Measurements from ENCODE around the gene BMP6. TPM values are rescaled to one million over a fixed set of nuclear protein-coding genes. Genes with fewer than 3 reads are reported as not detected.

BMP6 gene
- total and polyA plus RNA-seq, 2 of the 8 experiments (the other 6 are each of a cell fraction or from before 2014, with no cell fraction given) = 2.0 to 2.1 TPM

DNA sequence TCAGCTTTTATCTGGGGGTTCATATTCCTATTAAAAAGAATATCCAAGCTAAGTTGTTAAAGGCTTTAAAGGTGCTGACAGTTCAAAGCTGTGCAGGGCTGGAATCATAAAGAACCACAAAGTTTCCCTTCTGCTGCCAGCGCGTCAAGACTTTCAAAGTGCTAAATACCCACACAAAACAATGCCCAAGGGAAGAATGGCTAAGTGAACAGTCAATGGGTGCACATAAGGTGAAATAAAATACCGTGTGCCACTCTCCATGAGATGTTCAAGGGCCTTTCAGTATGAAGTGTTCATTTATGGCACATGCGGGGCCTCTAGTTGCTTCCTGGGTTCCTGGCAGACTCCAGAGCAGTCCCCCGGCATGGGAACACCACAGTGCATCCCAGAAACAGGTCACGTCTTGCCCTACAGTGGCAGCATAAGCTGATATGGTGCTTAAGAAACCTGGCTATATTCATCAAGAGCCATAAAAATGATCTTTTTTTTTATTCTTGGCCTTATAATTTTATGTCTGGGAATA lies 170.6 kb downstream of the BMP6 start:
- H2BK12ac ChIP-seq (ENCODE audit: low read depth, low read length) = no peak overlapping the region
- CTCF ChIA-PET (ENCODE audit: partially characterized antibody) = interaction anchor here (1.0 to 1.2 kb wide), 2 partner anchors 163 to 223 kb away, joined by 3 read pairs; no protein-coding TSS in a partner anchor
- H4K20me1 ChIP-seq (replicated peaks in 1 of 2; ENCODE audit: control insufficient read depth in 1 of 2, insufficient read depth in 2 of 2, low read length in 2 of 2) = peaks cover 5 to 9% of the 10 kb centered on the region in 2 experiments
- no peak overlapping the region for H2AK5ac ChIP-seq (ENCODE audit: low read depth, low read length)
- no peak overlapping the region for H3K27ac ChIP-seq (ENCODE audit: low read depth, low read length)
- no peaks in the 10 kb centered on the region; the same call in 1 of the 2 replicates for H3K79me1 ChIP-seq (ENCODE audit: low read depth, low read length)
- no peaks in the 10 kb centered on the region for H3K79me2 ChIP-seq (ENCODE audit: control insufficient read depth in 1 of 2, insufficient read depth in 2 of 2, low read length in 2 of 2)
- no peaks in the 10 kb centered on the region for H3K27me3 ChIP-seq (replicated peaks in 1 of 4; ENCODE audit: control insufficient read depth in 3 of 4, extremely low read depth in 1 of 4, insufficient read depth in 3 of 4, low read length in 3 of 4)
- H2BK120ac ChIP-seq (replicated peaks; ENCODE audit: low read depth, low read length) = no peak overlapping the region
- H3K9ac ChIP-seq (replicated peaks in 1 of 4; ENCODE audit: extremely low read depth in 1 of 4, low read depth in 3 of 4, low read length in 3 of 4) = no peak overlapping the region
- H3K18ac ChIP-seq (ENCODE audit: extremely low read depth, low read length) = no peak overlapping the region
- no peak overlapping the region for H2BK20ac ChIP-seq (ENCODE audit: low read length)
- no peak overlapping the region for H2BK15ac ChIP-seq (ENCODE audit: low read length)
- H4K8ac ChIP-seq (ENCODE audit: extremely low read depth, insufficient read depth, low read length) = no peak overlapping the region
- no peaks in the 10 kb centered on the region for H3K4me1 ChIP-seq (replicated peaks in 1 of 4; ENCODE audit: control insufficient read depth in 3 of 4, insufficient read depth in 4 of 4, low read length in 3 of 4)
- no peak overlapping the region for H3K4me2 ChIP-seq (ENCODE audit: insufficient read depth in 1 of 2, low read depth in 2 of 2, low read length in 2 of 2)
- no peak overlapping the region for H3K4me3 ChIP-seq (ENCODE audit: extremely low read depth in 1 of 4, insufficient read depth in 2 of 4, low read depth in 3 of 4, low read length in 4 of 4)
- WGBS, 2 experiments (ENCODE audit: extremely low coverage in 1 of 2, insufficient coverage in 1 of 2, insufficient read length in 1 of 2, insufficient replicate concordance in 2 of 2, low coverage in 1 of 2, low lambda C conversion rate in 2 of 2, missing lambda C conversion rate in 1 of 2) = 97% methylated on average over 6 of the region's 6 CpGs; no CpG with 5 or more reads in 1 of the 2 experiments
- no peaks in the 10 kb centered on the region for H3K23me2 ChIP-seq (ENCODE audit: low read depth, low read length)
- H3K36me3 ChIP-seq (ENCODE audit: control insufficient read depth in 2 of 4, insufficient read depth in 4 of 4, low read length in 3 of 4) = peaks cover 43 to 81% (median 74%) of the 10 kb centered on the region in 4 experiments
- H4K5ac ChIP-seq (ENCODE audit: insufficient read length, low read depth, low read length) = no peak overlapping the region
- no peak for DNase-seq (ENCODE audit: low read depth in 1 of 2, low spot score in 2 of 2)
- no peak overlapping the region for H3K56ac ChIP-seq (replicated peaks; ENCODE audit: insufficient read length, low read depth, low read length)
- POLR2A ChIA-PET (ENCODE audit: partially characterized antibody) = interaction anchor here (1.0 kb wide), 1 partner anchor 13 kb away, joined by 4 read pairs; no protein-coding TSS in a partner anchor
- H2AFZ ChIP-seq (ENCODE audit: low read length) = no peak overlapping the region
- no peak overlapping the region for H2BK5ac ChIP-seq (ENCODE audit: low read depth, low read length)
- H3K9me3 ChIP-seq (ENCODE audit: insufficient read depth in 2 of 2, low read depth in 1 of 2, low read length in 1 of 2) = no peaks in the 10 kb centered on the region
- no peak overlapping the region for H4K91ac ChIP-seq (replicated peaks; ENCODE audit: insufficient read length, low read length)
- H3K4ac ChIP-seq (replicated peaks; ENCODE audit: insufficient read length, low read depth, low read length) = no peak overlapping the region
- H3K23ac ChIP-seq (ENCODE audit: insufficient read length) = no peak overlapping the region
- FAIRE-seq = no peak
- H3K14ac ChIP-seq (ENCODE audit: insufficient read length) = no peak overlapping the region
- TF ChIP-seq, protein P1, sequence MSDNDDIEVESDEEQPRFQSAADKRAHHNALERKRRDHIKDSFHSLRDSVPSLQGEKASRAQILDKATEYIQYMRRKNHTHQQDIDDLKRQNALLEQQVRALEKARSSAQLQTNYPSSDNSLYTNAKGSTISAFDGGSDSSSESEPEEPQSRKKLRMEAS (IDR thresholded peaks at IDR 0.05) = no peak
- TF ChIP-seq POLR2AphosphoS5 (IDR thresholded peaks at IDR 0.05; ENCODE audit: low read depth, low read length) = no peak
- no peak for TF ChIP-seq SRF (IDR thresholded peaks at IDR 0.05; ENCODE audit: low read depth, low read length)
- TF ChIP-seq GTF2F1 (IDR thresholded peaks at IDR 0.05; ENCODE audit: borderline replicate concordance, low read depth, low read length) = no peak
- no peak for TF ChIP-seq CTBP2 (IDR thresholded peaks at IDR 0.05; ENCODE audit: borderline replicate concordance, insufficient read depth, insufficient read length, low read length)
- no peak for TF ChIP-seq CHD2 (IDR thresholded peaks at IDR 0.05; ENCODE audit: low read length)
- TF ChIP-seq, protein P2, sequence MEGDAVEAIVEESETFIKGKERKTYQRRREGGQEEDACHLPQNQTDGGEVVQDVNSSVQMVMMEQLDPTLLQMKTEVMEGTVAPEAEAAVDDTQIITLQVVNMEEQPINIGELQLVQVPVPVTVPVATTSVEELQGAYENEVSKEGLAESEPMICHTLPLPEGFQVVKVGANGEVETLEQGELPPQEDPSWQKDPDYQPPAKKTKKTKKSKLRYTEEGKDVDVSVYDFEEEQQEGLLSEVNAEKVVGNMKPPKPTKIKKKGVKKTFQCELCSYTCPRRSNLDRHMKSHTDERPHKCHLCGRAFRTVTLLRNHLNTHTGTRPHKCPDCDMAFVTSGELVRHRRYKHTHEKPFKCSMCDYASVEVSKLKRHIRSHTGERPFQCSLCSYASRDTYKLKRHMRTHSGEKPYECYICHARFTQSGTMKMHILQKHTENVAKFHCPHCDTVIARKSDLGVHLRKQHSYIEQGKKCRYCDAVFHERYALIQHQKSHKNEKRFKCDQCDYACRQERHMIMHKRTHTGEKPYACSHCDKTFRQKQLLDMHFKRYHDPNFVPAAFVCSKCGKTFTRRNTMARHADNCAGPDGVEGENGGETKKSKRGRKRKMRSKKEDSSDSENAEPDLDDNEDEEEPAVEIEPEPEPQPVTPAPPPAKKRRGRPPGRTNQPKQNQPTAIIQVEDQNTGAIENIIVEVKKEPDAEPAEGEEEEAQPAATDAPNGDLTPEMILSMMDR (IDR thresholded peaks at IDR 0.05; ENCODE audit: control extremely low read depth in 1 of 3, insufficient read depth in 1 of 3, low read depth in 1 of 3, low read length in 3 of 3) = no peak
- no peak for TF ChIP-seq POU5F1 (IDR thresholded peaks at IDR 0.05; ENCODE audit: low read depth, low read length)
- TF ChIP-seq KDM5A (IDR thresholded peaks at IDR 0.05; ENCODE audit: low read length) = no peak
- no peak for TF ChIP-seq BACH1 (IDR thresholded peaks at IDR 0.05; ENCODE audit: low read length)
- TF ChIP-seq POLR2A (IDR thresholded peaks at IDR 0.05; ENCODE audit: control extremely low read depth in 1 of 2, low read depth in 2 of 2, low read length in 2 of 2) = no peak

Measured in H1 (cell line).